HEK293 (cell line): ENCODE measurements around the gene MAP2K6.

Source experiments
- CTCF ChIA-PET: fragments of 350-600 bp; formaldehyde crosslinking; extraction: SDS; loops from one replicate; lab custom pipeline; 2021; ENCODE audit warnings: antibody characterized with exemption; lab: Yijun Ruan, JAX
- POLR2A ChIA-PET: fragments of 300-600 bp; formaldehyde crosslinking; extraction: SDS; loops from one replicate; lab custom pipeline; 2020; ENCODE audit warnings: antibody characterized with exemption, inconsistent platforms; lab: Yijun Ruan, JAX
- H3K27ac ChIP-seq: fragments of 200-500 bp; sonication (Bioruptor generic); 2 replicates; pipeline ENCODE4 v1.5.1; 2014; ENCODE audit warnings: low read depth, low read length, control low read depth, inconsistent platforms; ENCODE audit errors: extremely low read depth
- H3K36me3 ChIP-seq, 2 experiments: fragments of 200-500 bp in 1 of 2; sonication (Bioruptor generic) in 1 of 2; 1 replicate in 1 of 2; 2 replicates in 1 of 2; pipeline ENCODE4 v1.5.1; 2014 to 2017; ENCODE audit warnings: inconsistent platforms in 2 of 2, low read length in 2 of 2; ENCODE audit not compliant: control insufficient read depth in 2 of 2, insufficient read depth in 1 of 2
- H3K4me1 ChIP-seq: fragments of 200-500 bp; sonication (Bioruptor generic); 2 replicates; pipeline ENCODE4 v1.5.1; 2014; ENCODE audit warnings: mild to moderate bottlenecking, low read length, inconsistent platforms; ENCODE audit not compliant: control insufficient read depth, insufficient read depth
- H3K4me3 ChIP-seq: 2 replicates; pipeline ENCODE4 v1.5.1; 2011; ENCODE audit warnings: low read depth, mild to moderate bottlenecking, control low read depth, low read length, moderate library complexity
- H3K9me3 ChIP-seq: fragments of 200-500 bp; sonication (Bioruptor generic); 2 replicates; pipeline ENCODE4 v1.5.1; 2014; ENCODE audit warnings: low read depth, low read length, inconsistent platforms; ENCODE audit not compliant: control insufficient read depth, insufficient read depth
- CTCF ChIP-seq: fragments of 450-650 bp; formaldehyde crosslinking; IDR thresholded peaks from 2 replicates; pipeline ENCODE4 v1.5.1; 2016; ENCODE audit warnings: missing biosample characterization, missing genetic modification characterization
- GLIS1 ChIP-seq: fragments of 450-650 bp; formaldehyde crosslinking; IDR thresholded peaks from 2 replicates; pipeline ENCODE4 v1.5.1; 2016; ENCODE audit warnings: missing biosample characterization, missing genetic modification characterization
- OVOL3 ChIP-seq: fragments of 450-650 bp; formaldehyde crosslinking; IDR thresholded peaks from 2 replicates; pipeline ENCODE4 v1.5.1; 2016; ENCODE audit warnings: missing biosample characterization, missing genetic modification characterization
- SP2 ChIP-seq: fragments of 450-650 bp; formaldehyde crosslinking; IDR thresholded peaks from 2 replicates; pipeline ENCODE4 v1.5.1; 2016; ENCODE audit warnings: missing biosample characterization, missing genetic modification characterization
- SP7 ChIP-seq: fragments of 450-650 bp; formaldehyde crosslinking; IDR thresholded peaks from 2 replicates; pipeline ENCODE4 v1.5.1; 2016; ENCODE audit warnings: missing biosample characterization, missing genetic modification characterization
- TSHZ1 ChIP-seq: fragments of 450-650 bp; formaldehyde crosslinking; IDR thresholded peaks from 2 replicates; pipeline ENCODE4 v1.5.1; 2016; ENCODE audit warnings: missing biosample characterization, missing genetic modification characterization, borderline replicate concordance
- ZBTB21 ChIP-seq: fragments of 450-650 bp; formaldehyde crosslinking; IDR thresholded peaks from 2 replicates; pipeline ENCODE4 v1.5.1; 2017; ENCODE audit warnings: missing biosample characterization, missing genetic modification characterization
- ZIC2 ChIP-seq: fragments of 450-650 bp; formaldehyde crosslinking; IDR thresholded peaks from 2 replicates; pipeline ENCODE4 v1.5.1; 2016; ENCODE audit warnings: missing biosample characterization, missing genetic modification characterization
- ZNF121 ChIP-seq: fragments of 450-650 bp; formaldehyde crosslinking; IDR thresholded peaks from 2 replicates; pipeline ENCODE4 v1.5.1; 2016; ENCODE audit warnings: missing biosample characterization, missing genetic modification characterization
- ZNF146 ChIP-seq: fragments of 450-650 bp; formaldehyde crosslinking; IDR thresholded peaks from 2 replicates; pipeline ENCODE4 v1.5.1; 2016; ENCODE audit warnings: missing biosample characterization, missing genetic modification characterization
- ZNF175 ChIP-seq: fragments of 450-650 bp; formaldehyde crosslinking; IDR thresholded peaks from 2 replicates; pipeline ENCODE4 v1.5.1; 2016; ENCODE audit warnings: missing biosample characterization, missing genetic modification characterization
- ZNF37A ChIP-seq: fragments of 450-650 bp; IDR thresholded peaks from 2 replicates; pipeline ENCODE4 v1.5.1; 2018; ENCODE audit warnings: missing biosample characterization, missing genetic modification characterization
- ZNF530 ChIP-seq: fragments of 450-650 bp; formaldehyde crosslinking; IDR thresholded peaks from 2 replicates; pipeline ENCODE4 v1.5.1; 2016; ENCODE audit warnings: low read depth, missing biosample characterization, missing genetic modification characterization
- ZNF600 ChIP-seq: fragments of 450-650 bp; formaldehyde crosslinking; IDR thresholded peaks from 2 replicates; pipeline ENCODE4 v1.5.1; 2016; ENCODE audit warnings: missing biosample characterization, missing genetic modification characterization
- ZNF701 ChIP-seq: fragments of 450-650 bp; formaldehyde crosslinking; IDR thresholded peaks from 2 replicates; pipeline ENCODE4 v1.5.1; 2016; ENCODE audit warnings: missing biosample characterization, missing genetic modification characterization
- ZNF830 ChIP-seq: fragments of 450-650 bp; IDR thresholded peaks from 2 replicates; pipeline ENCODE4 v1.5.0; 2018; ENCODE audit warnings: missing biosample characterization, missing genetic modification characterization, low read depth, mild to moderate bottlenecking, moderate library complexity
- TF ChIP-seq, protein P1 (sequence below): fragments of 450-650 bp; formaldehyde crosslinking; IDR thresholded peaks from 2 replicates; pipeline ENCODE4 v1.5.1; 2017; ENCODE audit warnings: missing biosample characterization, missing genetic modification characterization
- TF ChIP-seq, protein P2 (sequence below): fragments of 450-650 bp; formaldehyde crosslinking; IDR thresholded peaks from 2 replicates; pipeline ENCODE4 v1.5.1; 2016; ENCODE audit warnings: missing biosample characterization, missing genetic modification characterization
- TF ChIP-seq, protein P3 (sequence below): fragments of 450-650 bp; formaldehyde crosslinking; IDR thresholded peaks from 2 replicates; pipeline ENCODE4 v1.5.1; 2017; ENCODE audit warnings: missing biosample characterization, missing genetic modification characterization

The MAP2K6 gene

DNA sequence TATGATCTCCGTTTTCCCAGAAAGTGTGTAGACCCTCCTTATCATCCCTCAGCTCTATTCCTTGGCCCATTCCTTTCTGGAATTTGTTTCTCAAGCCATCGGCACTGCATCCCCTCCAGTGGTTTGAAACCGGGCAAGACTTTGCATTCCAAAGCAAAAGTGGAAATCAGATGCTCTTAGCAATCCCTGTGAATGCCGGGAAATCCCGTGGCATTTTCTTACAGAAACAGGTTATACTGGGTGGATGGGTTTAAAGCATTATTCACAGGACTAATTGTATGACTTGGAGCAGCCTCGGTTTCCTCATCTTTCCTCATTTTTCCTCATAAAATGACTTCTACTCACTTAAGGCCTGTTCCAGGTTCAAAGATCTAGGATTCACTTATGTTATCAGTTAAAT lies 52.0 kb downstream of the MAP2K6 start:
- Histone ChIP-seq H3K36me3 (no peaks in the 10 kb centered on the region; a peak in 1 of 3 replicates), H3K27ac (no peak overlapping the region), H3K4me3 (no peak overlapping the region), H3K9me3 (no peaks in the 10 kb centered on the region), H3K4me1 (no peaks in the 10 kb centered on the region)
- ChIA-PET POLR2A (no interaction called here), CTCF (interaction anchor here (1.8 kb wide), 1 partner anchor 72 kb away, joined by 4 read pairs; no protein-coding TSS in a partner anchor)
- no peak for TF ChIP-seq TSHZ1 (tag by site-specific recombination)
- no peak for TF ChIP-seq ZBTB21
- TF ChIP-seq ZNF830 (tag by site-specific recombination) = no peak
- TF ChIP-seq, protein P1, sequence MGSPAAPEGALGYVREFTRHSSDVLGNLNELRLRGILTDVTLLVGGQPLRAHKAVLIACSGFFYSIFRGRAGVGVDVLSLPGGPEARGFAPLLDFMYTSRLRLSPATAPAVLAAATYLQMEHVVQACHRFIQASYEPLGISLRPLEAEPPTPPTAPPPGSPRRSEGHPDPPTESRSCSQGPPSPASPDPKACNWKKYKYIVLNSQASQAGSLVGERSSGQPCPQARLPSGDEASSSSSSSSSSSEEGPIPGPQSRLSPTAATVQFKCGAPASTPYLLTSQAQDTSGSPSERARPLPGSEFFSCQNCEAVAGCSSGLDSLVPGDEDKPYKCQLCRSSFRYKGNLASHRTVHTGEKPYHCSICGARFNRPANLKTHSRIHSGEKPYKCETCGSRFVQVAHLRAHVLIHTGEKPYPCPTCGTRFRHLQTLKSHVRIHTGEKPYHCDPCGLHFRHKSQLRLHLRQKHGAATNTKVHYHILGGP (tag by site-specific recombination) = no peak
- TF ChIP-seq CTCF (tag by site-specific recombination) = no peak
- TF ChIP-seq GLIS1 = no peak
- no peak for TF ChIP-seq ZNF600 (tag by site-specific recombination)
- TF ChIP-seq, protein P2, sequence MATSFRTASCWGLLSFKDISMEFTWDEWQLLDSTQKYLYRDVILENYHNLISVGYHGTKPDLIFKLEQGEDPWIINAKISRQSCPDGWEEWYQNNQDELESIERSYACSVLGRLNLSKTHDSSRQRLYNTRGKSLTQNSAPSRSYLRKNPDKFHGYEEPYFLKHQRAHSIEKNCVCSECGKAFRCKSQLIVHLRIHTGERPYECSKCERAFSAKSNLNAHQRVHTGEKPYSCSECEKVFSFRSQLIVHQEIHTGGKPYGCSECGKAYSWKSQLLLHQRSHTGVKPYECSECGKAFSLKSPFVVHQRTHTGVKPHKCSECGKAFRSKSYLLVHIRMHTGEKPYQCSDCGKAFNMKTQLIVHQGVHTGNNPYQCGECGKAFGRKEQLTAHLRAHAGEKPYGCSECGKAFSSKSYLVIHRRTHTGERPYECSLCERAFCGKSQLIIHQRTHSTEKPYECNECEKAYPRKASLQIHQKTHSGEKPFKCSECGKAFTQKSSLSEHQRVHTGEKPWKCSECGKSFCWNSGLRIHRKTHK (tag by site-specific recombination) = no peak
- no peak for TF ChIP-seq ZNF530 (tag by site-specific recombination)
- no peak for TF ChIP-seq ZNF37A
- TF ChIP-seq ZNF175 (tag by site-specific recombination) = no peak
- no peak for TF ChIP-seq ZNF121 (tag by site-specific recombination)
- TF ChIP-seq SP7 = no peak
- no peak for TF ChIP-seq SP2 (tag by site-specific recombination)
- no peak for TF ChIP-seq ZNF701 (tag by site-specific recombination)
- no peak for TF ChIP-seq ZNF146 (tag by site-specific recombination)

- TF ChIP-seq ZIC2 (0 out of 2 replicates have a peak, but pooled peaks have one; percentile 19), OVOL3 (no peak)
- TF ChIP-seq, protein P3, sequence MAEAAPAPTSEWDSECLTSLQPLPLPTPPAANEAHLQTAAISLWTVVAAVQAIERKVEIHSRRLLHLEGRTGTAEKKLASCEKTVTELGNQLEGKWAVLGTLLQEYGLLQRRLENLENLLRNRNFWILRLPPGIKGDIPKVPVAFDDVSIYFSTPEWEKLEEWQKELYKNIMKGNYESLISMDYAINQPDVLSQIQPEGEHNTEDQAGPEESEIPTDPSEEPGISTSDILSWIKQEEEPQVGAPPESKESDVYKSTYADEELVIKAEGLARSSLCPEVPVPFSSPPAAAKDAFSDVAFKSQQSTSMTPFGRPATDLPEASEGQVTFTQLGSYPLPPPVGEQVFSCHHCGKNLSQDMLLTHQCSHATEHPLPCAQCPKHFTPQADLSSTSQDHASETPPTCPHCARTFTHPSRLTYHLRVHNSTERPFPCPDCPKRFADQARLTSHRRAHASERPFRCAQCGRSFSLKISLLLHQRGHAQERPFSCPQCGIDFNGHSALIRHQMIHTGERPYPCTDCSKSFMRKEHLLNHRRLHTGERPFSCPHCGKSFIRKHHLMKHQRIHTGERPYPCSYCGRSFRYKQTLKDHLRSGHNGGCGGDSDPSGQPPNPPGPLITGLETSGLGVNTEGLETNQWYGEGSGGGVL = peak; percentile 79
- Histone ChIP-seq H3K4me3 (no peak overlapping the region), H3K36me3 (no peaks in the 10 kb centered on the region; a peak in 1 of 3 replicates), H3K9me3 (no peaks in the 10 kb centered on the region), H3K27ac (no peak overlapping the region), H3K4me1 (no peaks in the 10 kb centered on the region)
- POLR2A ChIA-PET = no interaction called here
- CTCF ChIA-PET = interaction anchor here (0.6 to 1.8 kb wide), 3 partner anchors 73 to 132 kb away, joined by 4 read pairs; no protein-coding TSS in a partner anchor
Observed at GRCh38 chr17:69466905-69467667, 52.6 kb downstream of the MAP2K6 start.
